ENCODE data around the gene FKBP14.
A peak's percentile ranks its signal among the peaks of the same experiment; 100 is the strongest.

Gene FKBP14

GRCh38 chr7:30026229-30027064 lies at the start of gene FKBP14:
Gene FKBP14 (minus strand): TSS chr7:30026702. CDS start chr7:30026508, 194 bp downstream.
- peak; percentile 96 for DNase-seq

- DNase-seq, result no peak
Observed at GRCh38 chr7:30074422-30075030, 48.0 kb upstream of the FKBP14 start.

- no peak for DNase-seq
Observed at GRCh38 chr7:30072735-30073134, 46.2 kb upstream of the FKBP14 start.

GRCh38 chr7:30070052-30070451 lies 43.5 kb upstream of the FKBP14 start:
- DNase-seq, result no peak

- no peak for DNase-seq
Observed at GRCh38 chr7:30069096-30069867, 42.8 kb upstream of the FKBP14 start.

- no peak for DNase-seq
Observed at GRCh38 chr7:30068117-30068516, 41.6 kb upstream of the FKBP14 start.

- DNase-seq, result no peak
Observed at GRCh38 chr7:30066687-30067086, 40.2 kb upstream of the FKBP14 start.

- DNase-seq, result no peak
Observed at GRCh38 chr7:30065746-30066145, 39.2 kb upstream of the FKBP14 start.

GRCh38 chr7:30062587-30062986 lies 36.1 kb upstream of the FKBP14 start:
- DNase-seq, result no peak

- DNase-seq, result peak; percentile 35
Observed at GRCh38 chr7:30061786-30062185, 35.3 kb upstream of the FKBP14 start.

GRCh38 chr7:30057741-30058140 lies 31.2 kb upstream of the FKBP14 start:
- no peak for DNase-seq

- DNase-seq, result no peak
Observed at GRCh38 chr7:30053068-30053467, 26.6 kb upstream of the FKBP14 start.

- no peak for DNase-seq
Observed at GRCh38 chr7:30049173-30049572, 22.7 kb upstream of the FKBP14 start.

GRCh38 chr7:30048582-30048981 lies 22.1 kb upstream of the FKBP14 start:
- DNase-seq, result no peak

GRCh38 chr7:30047124-30047523 lies 20.6 kb upstream of the FKBP14 start:
- no peak for DNase-seq

GRCh38 chr7:30046127-30046770 lies 19.7 kb upstream of the FKBP14 start:
- DNase-seq, result no peak

- no peak for DNase-seq
Observed at GRCh38 chr7:30041526-30042269, 15.2 kb upstream of the FKBP14 start.

- no peak for DNase-seq
Observed at GRCh38 chr7:30040938-30041337, 14.4 kb upstream of the FKBP14 start.

- DNase-seq, result no peak
Observed at GRCh38 chr7:30038196-30038980, 11.9 kb upstream of the FKBP14 start.

- no peak for DNase-seq
Observed at GRCh38 chr7:30036220-30036619, 9.7 kb upstream of the FKBP14 start.

- DNase-seq, result peak; percentile 29
Observed at GRCh38 chr7:30034501-30034900, 8.0 kb upstream of the FKBP14 start.
